Activated naive CD8-positive, alpha-beta T cell treated with anti-CD3 and anti-CD28 coated beads, Interleukin-2, amount 50 U/mL, for 24 hours (primary cell): ENCODE data around the gene ZNF287.

Experiments
- ATAC-seq: fragments of 150-1000 bp; cut with Tn5 transposase; one replicate; pipeline ENCODE4 v1.10.0; 2021
- DNase-seq: peaks from one replicate; pipeline ENCODE4 v3.0.0; 2021
- H3K27ac Mint-ChIP-seq: one replicate; pipeline ENCODE4 v1.8.0; 2021; ENCODE audit warnings: mild to moderate bottlenecking, mixed read lengths
- H3K27me3 Mint-ChIP-seq: one replicate; pipeline ENCODE4 v1.8.0; 2021; ENCODE audit warnings: mixed read lengths
- H3K36me3 Mint-ChIP-seq: one replicate; pipeline ENCODE4 v1.8.0; 2021; ENCODE audit warnings: low read depth, mixed read lengths
- H3K4me1 Mint-ChIP-seq: one replicate; pipeline ENCODE4 v1.8.0; 2021; ENCODE audit warnings: mixed read lengths
- H3K4me3 Mint-ChIP-seq: one replicate; pipeline ENCODE4 v1.8.0; 2021; ENCODE audit warnings: mild to moderate bottlenecking, moderate library complexity, mixed read lengths
- H3K9me3 Mint-ChIP-seq: one replicate; pipeline ENCODE4 v1.8.0; 2021; ENCODE audit warnings: mixed read lengths

ZNF287 gene

GRCh38 chr17:16568541-16569357 is at the start of gene ZNF287:
TSS of gene ZNF287 (minus strand) at chr17:16569204. CDS start at chr17:16567731, 1,473 bp downstream.
- Mint-ChIP-seq H3K4me3 (peak within 1 kb of the TSS; percentile 81), H3K4me1 (peaks cover 18% of the 10 kb centered on the region), H3K27ac (peak within 1 kb of the TSS; percentile 79), H3K27me3 (no peaks in the 10 kb centered on the region), H3K36me3 (peaks cover 6% of the 10 kb centered on the region), H3K9me3 (no peaks in the 10 kb centered on the region)
- peak; percentile 95 for ATAC-seq
- DNase-seq: peak; percentile 93

- Mint-ChIP-seq H3K9me3 (peaks cover 69% of the 10 kb centered on the region), H3K4me1 (no peaks in the 10 kb centered on the region), H3K27ac (no peak overlapping the region), H3K36me3 (peaks cover 40% of the 10 kb centered on the region), H3K4me3 (no peak overlapping the region), H3K27me3 (no peaks in the 10 kb centered on the region)
- no peak for ATAC-seq
- no peak for DNase-seq
Measured at GRCh38 chr17:16617481-16618060, 48.6 kb upstream of the ZNF287 start.

- H3K27me3 Mint-ChIP-seq: no peaks in the 10 kb centered on the region
- DNase-seq: no peak
- H3K4me1 Mint-ChIP-seq: no peaks in the 10 kb centered on the region
- H3K36me3 Mint-ChIP-seq: no peaks in the 10 kb centered on the region
- H3K4me3 Mint-ChIP-seq: no peak overlapping the region
- peaks cover 11% of the 10 kb centered on the region for H3K9me3 Mint-ChIP-seq
- H3K27ac Mint-ChIP-seq: no peak overlapping the region
- no peak for ATAC-seq
Measured at GRCh38 chr17:16599537-16599936, 30.5 kb upstream of the ZNF287 start.

- Mint-ChIP-seq H3K27ac (no peak overlapping the region), H3K27me3 (peaks cover 10% of the 10 kb centered on the region), H3K4me1 (peaks cover 6% of the 10 kb centered on the region), H3K9me3 (no peaks in the 10 kb centered on the region), H3K36me3 (no peaks in the 10 kb centered on the region), H3K4me3 (no peak overlapping the region)
- DNase-seq (no peak), ATAC-seq (no peak)
Measured at GRCh38 chr17:16593356-16594102, 24.5 kb upstream of the ZNF287 start.

GRCh38 chr17:16589097-16589969 is 20.3 kb upstream of the ZNF287 start:
- DNase-seq: peak; percentile 93
- H3K4me1 Mint-ChIP-seq: peaks cover 14% of the 10 kb centered on the region
- peaks cover 40% of the 10 kb centered on the region for H3K27me3 Mint-ChIP-seq
- no peak overlapping the region for H3K27ac Mint-ChIP-seq
- H3K4me3 Mint-ChIP-seq: peak overlapping the region; percentile 67
- ATAC-seq: peak; percentile 93
- no peaks in the 10 kb centered on the region for H3K36me3 Mint-ChIP-seq
- no peaks in the 10 kb centered on the region for H3K9me3 Mint-ChIP-seq

GRCh38 chr17:16585796-16586195 is 16.8 kb upstream of the ZNF287 start:
- H3K36me3 Mint-ChIP-seq: no peaks in the 10 kb centered on the region
- H3K9me3 Mint-ChIP-seq: no peaks in the 10 kb centered on the region
- ATAC-seq (no peak), DNase-seq (no peak)
- no peak overlapping the region for H3K27ac Mint-ChIP-seq
- no peak overlapping the region for H3K4me3 Mint-ChIP-seq
- peaks cover 31% of the 10 kb centered on the region for H3K4me1 Mint-ChIP-seq
- H3K27me3 Mint-ChIP-seq: peaks cover 40% of the 10 kb centered on the region

GRCh38 chr17:16584273-16584995 is 15.4 kb upstream of the ZNF287 start:
- H3K4me1 Mint-ChIP-seq: peaks cover 27% of the 10 kb centered on the region
- peak overlapping the region; percentile 75 for H3K4me3 Mint-ChIP-seq
- DNase-seq (peak; percentile 94), ATAC-seq (peak; percentile 97)
- H3K36me3 Mint-ChIP-seq: no peaks in the 10 kb centered on the region
- peaks cover 41% of the 10 kb centered on the region for H3K27me3 Mint-ChIP-seq
- H3K9me3 Mint-ChIP-seq: no peaks in the 10 kb centered on the region
- H3K27ac Mint-ChIP-seq: peak overlapping the region; percentile 48

GRCh38 chr17:16583781-16584180 is 14.8 kb upstream of the ZNF287 start:
- no peaks in the 10 kb centered on the region for H3K36me3 Mint-ChIP-seq
- ATAC-seq (no peak), DNase-seq (no peak)
- peak overlapping the region; percentile 75 for H3K4me3 Mint-ChIP-seq
- H3K27me3 Mint-ChIP-seq: peaks cover 46% of the 10 kb centered on the region
- H3K27ac Mint-ChIP-seq: peak overlapping the region; percentile 48
- no peaks in the 10 kb centered on the region for H3K9me3 Mint-ChIP-seq
- H3K4me1 Mint-ChIP-seq: peaks cover 25% of the 10 kb centered on the region

GRCh38 chr17:16573466-16573865 is 4.5 kb upstream of the ZNF287 start:
- ATAC-seq (no peak), DNase-seq (no peak)
- Mint-ChIP-seq H3K27me3 (peaks cover 3% of the 10 kb centered on the region), H3K9me3 (no peaks in the 10 kb centered on the region), H3K4me3 (no peak overlapping the region), H3K27ac (no peak overlapping the region), H3K36me3 (no peaks in the 10 kb centered on the region), H3K4me1 (peaks cover 8% of the 10 kb centered on the region)

GRCh38 chr17:16569358-16569712 is 331 bp upstream of the ZNF287 start:
- Mint-ChIP-seq H3K4me1 (peaks cover 18% of the 10 kb centered on the region), H3K27ac (peak overlapping the region; percentile 79)

GRCh38 chr17:16552637-16553045 is 16.4 kb downstream of the ZNF287 start:
- Mint-ChIP-seq H3K4me1 (no peaks in the 10 kb centered on the region), H3K27me3 (no peaks in the 10 kb centered on the region), H3K36me3 (peaks cover 68% of the 10 kb centered on the region), H3K27ac (no peak overlapping the region), H3K9me3 (peaks cover 83% of the 10 kb centered on the region), H3K4me3 (no peak overlapping the region)
- no peak for DNase-seq
- ATAC-seq: no peak

More at GRCh38 chr17:16569358-16569712, 331 bp upstream of the ZNF287 start:
- H3K4me3 Mint-ChIP-seq: peak overlapping the region; percentile 81
- DNase-seq: no peak
- H3K36me3 Mint-ChIP-seq: peaks cover 4% of the 10 kb centered on the region
- ATAC-seq: no peak
- H3K27me3 Mint-ChIP-seq: no peaks in the 10 kb centered on the region
- no peaks in the 10 kb centered on the region for H3K9me3 Mint-ChIP-seq

- Mint-ChIP-seq H3K4me3 (no peak overlapping the region), H3K27ac (no peak overlapping the region), H3K27me3 (no peaks in the 10 kb centered on the region), H3K4me1 (no peaks in the 10 kb centered on the region), H3K36me3 (peaks cover 66% of the 10 kb centered on the region), H3K9me3 (peaks cover 83% of the 10 kb centered on the region)
- ATAC-seq (no peak), DNase-seq (no peak)
Measured at GRCh38 chr17:16551878-16552636, 16.9 kb downstream of the ZNF287 start.

- peak overlapping the region; percentile 95 for H3K4me3 Mint-ChIP-seq
- no peaks in the 10 kb centered on the region for H3K27me3 Mint-ChIP-seq
- H3K27ac Mint-ChIP-seq: no peak overlapping the region
- DNase-seq (no peak), ATAC-seq (no peak)
- peaks cover 5% of the 10 kb centered on the region for H3K36me3 Mint-ChIP-seq
- peaks cover 19% of the 10 kb centered on the region for H3K4me1 Mint-ChIP-seq
- H3K9me3 Mint-ChIP-seq: peaks cover 4% of the 10 kb centered on the region
Measured at GRCh38 chr17:16537130-16537458, 31.9 kb downstream of the ZNF287 start.
